GM19397 (cell line): Measurements from ENCODE around the gene BRI3BP.
"Not testable (repeated sequence)": the region's sequence is repeated elsewhere in the genome, so short reads cannot be mapped to it uniquely, and the experiment has no call there.

ENCODE experiments used
- ATAC-seq: cut with Tn5 transposase; IDR thresholded peaks from one replicate; pipeline ENCODE4 v1.9.1; 2021; ENCODE audit warnings: mild to moderate bottlenecking, moderate library complexity; ENCODE audit not compliant: unreplicated experiment

Gene BRI3BP

GRCh38 chr12:125021096-125021495 is 27.7 kb downstream of the BRI3BP start:
- no peak for ATAC-seq

- ATAC-seq = no peak
Observed at GRCh38 chr12:125021771-125022170, 28.3 kb downstream of the BRI3BP start.

- no peak for ATAC-seq
Observed at GRCh38 chr12:125023065-125023464, 29.6 kb downstream of the BRI3BP start.

- no peak for ATAC-seq
Observed at GRCh38 chr12:125024949-125025563, 31.6 kb downstream of the BRI3BP start.

GRCh38 chr12:125025606-125026235 is 32.3 kb downstream of the BRI3BP start:
- no peak for ATAC-seq

GRCh38 chr12:125028106-125028505 is 34.7 kb downstream of the BRI3BP start:
- ATAC-seq = no peak

GRCh38 chr12:125029761-125030358 is 36.4 kb downstream of the BRI3BP start:
- no peak for ATAC-seq

GRCh38 chr12:125031471-125031870 is 38.0 kb downstream of the BRI3BP start:
- not testable (repeated sequence) for ATAC-seq

GRCh38 chr12:125032466-125033152 is 39.2 kb downstream of the BRI3BP start:
- ATAC-seq = no peak

GRCh38 chr12:125033288-125033687 is 39.8 kb downstream of the BRI3BP start:
- no peak for ATAC-seq

- ATAC-seq = no peak
Observed at GRCh38 chr12:125038976-125039625, 45.7 kb downstream of the BRI3BP start.

- ATAC-seq = no peak
Observed at GRCh38 chr12:125049093-125049458, 55.6 kb downstream of the BRI3BP start.

- ATAC-seq = no peak
Observed at GRCh38 chr12:125050446-125050845, 57.0 kb downstream of the BRI3BP start.

- ATAC-seq = no peak
Observed at GRCh38 chr12:125050868-125051267, 57.4 kb downstream of the BRI3BP start.

GRCh38 chr12:125053821-125054220 is 60.4 kb downstream of the BRI3BP start:
- no peak for ATAC-seq

GRCh38 chr12:125055591-125055990 is 62.1 kb downstream of the BRI3BP start:
- no peak for ATAC-seq

- ATAC-seq = no peak
Observed at GRCh38 chr12:125056306-125056705, 62.9 kb downstream of the BRI3BP start.

- ATAC-seq = no peak
Observed at GRCh38 chr12:125057708-125058107, 64.3 kb downstream of the BRI3BP start.

- no peak for ATAC-seq
Observed at GRCh38 chr12:125061229-125061628, 67.8 kb downstream of the BRI3BP start.

GRCh38 chr12:125063522-125063921 is 70.1 kb downstream of the BRI3BP start:
- ATAC-seq = not testable (repeated sequence)

- ATAC-seq = no peak
Observed at GRCh38 chr12:125064492-125064891, 71.0 kb downstream of the BRI3BP start.
